IMR-90 (cell line): ENCODE data around the gene DDAH2. TPM values are rescaled to one million over a fixed set of nuclear protein-coding genes. Genes with fewer than 3 reads are reported as not detected.

ENCODE experiments used
- ATAC-seq: fragments of 200-7000 bp; cut with Tn5 transposase; 2 replicates; pipeline ENCODE4 v1.9.1; 2020; ENCODE audit warnings: low read depth, mild to moderate bottlenecking, moderate library complexity
- BruUV-seq: library from RNA; stranded (reverse); fragments of 400-500 nt; replicated peaks from 2 replicates; lab custom pipeline; 2021; lab: Mats Ljungman, UMichigan
- CTCF ChIA-PET: fragments of 300-600 bp; formaldehyde crosslinking; extraction: SDS; loops from one replicate; lab custom pipeline; 2021; ENCODE audit warnings: antibody characterized with exemption; lab: Yijun Ruan, JAX
- POLR2A ChIA-PET: fragments of 300-600 bp; sonication (Branson Sonifier 250); formaldehyde crosslinking; loops from one replicate; lab custom pipeline; 2022; ENCODE audit warnings: antibody characterized with exemption; ENCODE audit not compliant: unreplicated experiment; lab: Charles Lee
- DNase-seq: peaks from one replicate; pipeline ENCODE4 v3.0.0; 2013
- H2AFZ ChIP-seq: replicated peaks from 2 replicates; pipeline ENCODE3; 2013; ENCODE audit warnings: low read length, mild to moderate bottlenecking; ENCODE audit not compliant: poor library complexity
- H2AK5ac ChIP-seq: 2 replicates; pipeline ENCODE4 v1.6.1; 2013; ENCODE audit warnings: low read depth, low read length, inconsistent platforms
- H2AK9ac ChIP-seq: replicated peaks from 2 replicates; pipeline ENCODE3; 2013; ENCODE audit warnings: mild to moderate bottlenecking, low read depth, low read length, moderate library complexity; ENCODE audit not compliant: poor library complexity
- H2BK120ac ChIP-seq: 2 replicates; pipeline ENCODE4 v1.6.1; 2013; ENCODE audit warnings: low read depth, low read length, inconsistent platforms
- H2BK15ac ChIP-seq: 3 replicates; pipeline ENCODE4 v1.6.1; 2013; ENCODE audit warnings: low read depth, low read length, inconsistent platforms
- H2BK20ac ChIP-seq: 2 replicates; pipeline ENCODE4 v1.6.1; 2013; ENCODE audit warnings: low read depth, mild to moderate bottlenecking, inconsistent platforms, low read length, moderate library complexity
- H2BK5ac ChIP-seq: 2 replicates; pipeline ENCODE4 v1.6.1; 2013; ENCODE audit warnings: mild to moderate bottlenecking, low read depth, low read length, inconsistent platforms; ENCODE audit not compliant: poor library complexity, severe bottlenecking
- H3K14ac ChIP-seq: replicated peaks from 2 replicates; pipeline ENCODE4 v1.6.1; 2013; ENCODE audit warnings: low read depth, low read length, inconsistent platforms
- H3K18ac ChIP-seq: 2 replicates; pipeline ENCODE4 v1.6.1; 2013; ENCODE audit warnings: low read depth, low read length, control low read depth
- H3K23ac ChIP-seq: 2 replicates; pipeline ENCODE4 v1.6.1; 2013; ENCODE audit warnings: low read depth, low read length, inconsistent platforms
- H3K27ac ChIP-seq: 2 replicates; pipeline ENCODE4 v1.5.1; 2013; ENCODE audit warnings: mild to moderate bottlenecking, control low read depth, low read length; ENCODE audit not compliant: insufficient read depth
- H3K27me3 ChIP-seq: 2 replicates; pipeline ENCODE4 v1.6.1; 2013; ENCODE audit warnings: low read length; ENCODE audit not compliant: control insufficient read depth, insufficient read depth
- H3K36me3 ChIP-seq: 2 replicates; pipeline ENCODE4 v1.6.1; 2013; ENCODE audit warnings: low read length, mixed read lengths; ENCODE audit not compliant: control insufficient read depth, insufficient read depth
- H3K4ac ChIP-seq: 2 replicates; pipeline ENCODE4 v1.6.1; 2013; ENCODE audit warnings: low read depth, low read length, inconsistent platforms
- H3K4me1 ChIP-seq: 2 replicates; pipeline ENCODE4 v1.6.1; 2013; ENCODE audit warnings: low read length, mixed read lengths; ENCODE audit not compliant: control insufficient read depth, insufficient read depth
- H3K4me2 ChIP-seq: 2 replicates; pipeline ENCODE4 v1.6.1; 2013; ENCODE audit warnings: low read depth, mild to moderate bottlenecking, control low read depth, low read length, moderate library complexity
- H3K4me3 ChIP-seq: 2 replicates; pipeline ENCODE4 v1.5.1; 2013; ENCODE audit warnings: low read depth, mild to moderate bottlenecking, control low read depth, low read length, moderate library complexity; ENCODE audit not compliant: insufficient read depth
- H3K56ac ChIP-seq: 2 replicates; pipeline ENCODE4 v1.6.1; 2013; ENCODE audit warnings: low read length, inconsistent platforms; ENCODE audit not compliant: insufficient read depth; ENCODE audit errors: extremely low read depth
- H3K79me1 ChIP-seq, 2 experiments: 2 replicates each; pipeline ENCODE4 v1.6.1; 2013; ENCODE audit warnings: low read length in 2 of 2, inconsistent platforms in 1 of 2, low read depth in 1 of 2
- H3K9ac ChIP-seq: 2 replicates; pipeline ENCODE4 v1.6.1; 2013; ENCODE audit warnings: low read depth, low read length, control low read depth
- H3K9me1 ChIP-seq: 2 replicates; pipeline ENCODE4 v1.6.1; 2013; ENCODE audit warnings: low read length, inconsistent platforms; ENCODE audit not compliant: insufficient read depth
- H3K9me3 ChIP-seq: 2 replicates; pipeline ENCODE4 v1.6.1; 2013; ENCODE audit warnings: low read length; ENCODE audit not compliant: control insufficient read depth, insufficient read depth
- H4K20me1 ChIP-seq: 2 replicates; pipeline ENCODE4 v1.6.1; 2013; ENCODE audit warnings: low read length, inconsistent platforms; ENCODE audit not compliant: insufficient read depth
- H4K5ac ChIP-seq: 2 replicates; pipeline ENCODE4 v1.6.1; 2013; ENCODE audit warnings: mild to moderate bottlenecking, low read depth, low read length, control low read depth
- H4K8ac ChIP-seq, 2 experiments: 2 replicates each; pipeline ENCODE4 v1.6.1; 2013; ENCODE audit warnings: low read depth in 2 of 2, low read length in 2 of 2, control low read depth in 1 of 2, inconsistent platforms in 1 of 2
- H4K91ac ChIP-seq: 2 replicates; pipeline ENCODE4 v1.6.1; 2013; ENCODE audit warnings: low read depth, low read length, inconsistent platforms; ENCODE audit not compliant: insufficient read depth
- BHLHE40 ChIP-seq: fragments of 150-350 bp; IDR thresholded peaks from 2 replicates; pipeline ENCODE4 v1.6.1; 2016; ENCODE audit warnings: mild to moderate bottlenecking, low read depth, low read length
- CHD1 ChIP-seq: IDR thresholded peaks from 2 replicates; pipeline ENCODE4 v1.6.1; 2012; ENCODE audit warnings: low read depth, low read length, improper control_type of control experiment
- FOS ChIP-seq: fragments of 150-350 bp; IDR thresholded peaks from 2 replicates; pipeline ENCODE4 v1.6.1; 2016; ENCODE audit warnings: low read depth, low read length
- MXI1 ChIP-seq: IDR thresholded peaks from 2 replicates; pipeline ENCODE4 v1.6.1; 2012; ENCODE audit warnings: low read depth, mild to moderate bottlenecking, low read length, moderate library complexity, borderline replicate concordance
- NFE2L2 ChIP-seq: fragments of 150-350 bp; IDR thresholded peaks from 2 replicates; pipeline ENCODE4 v1.6.1; 2016; ENCODE audit warnings: low read depth, mild to moderate bottlenecking, low read length
- RAD21 ChIP-seq: IDR thresholded peaks from 2 replicates; pipeline ENCODE4 v1.6.1; 2012; ENCODE audit warnings: low read length, improper control_type of control experiment
- RCOR1 ChIP-seq: IDR thresholded peaks from 2 replicates; pipeline ENCODE4 v1.6.1; 2012; ENCODE audit warnings: mild to moderate bottlenecking, low read length, improper control_type of control experiment; ENCODE audit not compliant: insufficient replicate concordance
- RFX5 ChIP-seq: IDR thresholded peaks from 2 replicates; pipeline ENCODE4 v1.8.0; 2012; ENCODE audit warnings: low read depth, mild to moderate bottlenecking, low read length, moderate library complexity
- WGBS, 2 experiments: methylation state at CpG; one replicate each; pipeline versions ENCODE4 v1.1.5 to v1.1.7; 2013; ENCODE audit warnings: missing lambda C conversion rate in 2 of 2; ENCODE audit not compliant: insufficient read length in 1 of 2; ENCODE audit errors: extremely low coverage in 2 of 2; 5-methylcytosine and 5-hydroxymethylcytosine counted together
- dilution Hi-C: fragments of 300-500 bp; cut with HindIII; formaldehyde crosslinking; loops from one replicate; pipeline ENCODE4 v1.14.3; 2018; ENCODE audit warnings: low sequenced_read_pairs; ENCODE audit not compliant: unreplicated experiment
- in situ Hi-C: fragments of 300-500 bp; cut with MboI; formaldehyde crosslinking; loops from 3 replicates; pipeline ENCODE4 v1.14.3; 2019; ENCODE audit warnings: low sequenced_read_pairs, inconsistent platforms, mixed read lengths
- intact Hi-C: fragments of 100-400 bp; cut with micrococcal nuclease; formaldehyde crosslinking; loops from 2 replicates; pipeline ENCODE4 v1.10.0; 2022
- polyA plus RNA-seq, 3 experiments: library from polyadenylated mRNA; depleted of rRNA; stranded (reverse); fragments of >200 nt; gene quantifications; 2 replicates each; pipeline ENCODE4 v1.2.3, GENCODE V29; 2012; ENCODE audit warnings: low replicate concordance in 1 of 3
- total RNA-seq: library from RNA; depleted of rRNA; stranded (reverse); fragments of >200 nt; gene quantifications from 2 replicates; pipeline ENCODE4 v1.2.3, GENCODE V29; 2012
- TF ChIP-seq, protein P1 (sequence below): fragments of 150-350 bp; IDR thresholded peaks from 2 replicates; pipeline ENCODE4 v1.6.1; 2016; ENCODE audit warnings: low read depth, mild to moderate bottlenecking, low read length, moderate library complexity, borderline replicate concordance

Gene DDAH2
- total and polyA plus RNA-seq, 2 of the 4 experiments (the other 2 are of a cell fraction) = 40.7 to 57.9 TPM

DNA sequence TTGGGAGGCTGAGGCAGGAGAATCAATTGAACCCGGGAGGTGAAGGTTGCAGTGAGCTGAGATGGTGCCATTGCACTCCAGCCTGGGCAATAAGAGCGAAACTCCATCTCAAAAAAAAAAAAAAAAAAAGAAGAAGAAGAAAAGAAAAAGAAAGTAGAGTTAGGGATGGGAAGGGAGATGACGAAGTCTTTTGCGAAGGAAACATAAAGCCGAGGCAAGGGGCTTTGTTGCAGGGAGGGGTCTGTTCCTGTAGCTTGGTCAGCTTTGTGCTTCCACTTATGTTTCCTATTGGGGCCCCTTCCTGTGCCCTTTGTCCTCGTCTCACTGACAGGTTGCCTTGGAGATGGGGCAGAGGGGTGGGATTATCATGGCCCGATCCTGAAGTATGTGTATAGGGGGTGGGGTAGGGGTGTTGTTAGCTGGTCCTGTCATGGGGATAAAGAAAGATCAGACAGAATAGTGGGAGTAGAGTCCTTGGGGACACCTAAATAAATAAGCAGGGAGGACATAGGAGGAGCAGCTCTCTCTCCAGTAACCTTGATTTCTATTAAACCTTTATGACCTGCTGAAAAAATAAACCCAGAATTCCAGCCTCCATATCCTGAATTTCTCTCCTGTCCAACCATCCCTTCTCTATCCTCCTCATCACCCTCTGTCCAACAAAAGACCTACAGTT lies 8.4 kb upstream of the DDAH2 start:
- Histone ChIP-seq H3K4me1 (peaks cover 18% of the 10 kb centered on the region), H3K9me3 (no peaks in the 10 kb centered on the region), H3K79me1 (peaks cover 13 to 75% of the 10 kb centered on the region in 2 experiments; a peak in 3 of 4 replicates), H2BK15ac (peak overlapping the region; percentile 71; the same call in 1 of the 3 replicates), H3K18ac (peak overlapping the region; percentile 60; the same call in 1 of the 2 replicates), H2AK5ac (peak overlapping the region; percentile 70), H3K4me2 (peak overlapping the region; percentile 68), H2AK9ac (peak overlapping the region; percentile 94), H4K91ac (peak overlapping the region; percentile 86), H2BK120ac (peak overlapping the region; percentile 79), H3K4me3 (no peak overlapping the region), H4K8ac (peak overlapping the region; percentile 63 to 95; a peak in 3 of 4 replicates), H3K9me1 (peaks cover 18% of the 10 kb centered on the region), H4K5ac (peak overlapping the region; percentile 81), H2BK20ac (peak overlapping the region; percentile 76; the same call in 1 of the 2 replicates), H4K20me1 (peaks cover 21% of the 10 kb centered on the region), H3K14ac (peak overlapping the region; percentile 95), H3K9ac (peak overlapping the region; percentile 28; the same call in 1 of the 2 replicates), H3K4ac (peak overlapping the region; percentile 90), H3K27ac (peak overlapping the region; percentile 65), H3K23ac (peak overlapping the region; percentile 77; the same call in 1 of the 2 replicates), H3K27me3 (no peaks in the 10 kb centered on the region), H3K36me3 (peaks cover 19% of the 10 kb centered on the region), H2BK5ac (peak overlapping the region; percentile 92), H2AFZ (no peak overlapping the region), H3K56ac (peak overlapping the region; percentile 36)
- no peak for ATAC-seq
- BruUV-seq = no TSS peak
- DNase-seq = no peak
- intact Hi-C loops = no loop called here
- POLR2A ChIA-PET = no interaction called here
- dilution Hi-C loops = no loop called here
- 27 to 100% methylated on average over 2 of the region's 7 CpGs for WGBS, 2 experiments
- TF ChIP-seq CHD1 (no peak), FOS (no peak), MXI1 (no peak), RAD21 (no peak), NFE2L2 (no peak), RCOR1 (no peak), RFX5 (no peak), BHLHE40 (no peak)
- TF ChIP-seq, protein P1, sequence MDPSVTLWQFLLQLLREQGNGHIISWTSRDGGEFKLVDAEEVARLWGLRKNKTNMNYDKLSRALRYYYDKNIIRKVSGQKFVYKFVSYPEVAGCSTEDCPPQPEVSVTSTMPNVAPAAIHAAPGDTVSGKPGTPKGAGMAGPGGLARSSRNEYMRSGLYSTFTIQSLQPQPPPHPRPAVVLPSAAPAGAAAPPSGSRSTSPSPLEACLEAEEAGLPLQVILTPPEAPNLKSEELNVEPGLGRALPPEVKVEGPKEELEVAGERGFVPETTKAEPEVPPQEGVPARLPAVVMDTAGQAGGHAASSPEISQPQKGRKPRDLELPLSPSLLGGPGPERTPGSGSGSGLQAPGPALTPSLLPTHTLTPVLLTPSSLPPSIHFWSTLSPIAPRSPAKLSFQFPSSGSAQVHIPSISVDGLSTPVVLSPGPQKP = no peak
- CTCF ChIA-PET = interaction anchor here (0.6 to 1.3 kb wide), 7 partner anchors 10 to 49 kb away, joined by 3 to 7 read pairs (median 3); partner anchors contain the start of gene ABHD16A
- in situ Hi-C loops = no loop called here
